ENCODE results near the gene ANAPC4. TPM values are rescaled to one million over a fixed set of nuclear protein-coding genes. Genes with fewer than 3 reads are reported as not detected.

The ANAPC4 gene
- total RNA-seq, 2 donors from 2014 or later: 41.7 to 46.4 TPM

DNA sequence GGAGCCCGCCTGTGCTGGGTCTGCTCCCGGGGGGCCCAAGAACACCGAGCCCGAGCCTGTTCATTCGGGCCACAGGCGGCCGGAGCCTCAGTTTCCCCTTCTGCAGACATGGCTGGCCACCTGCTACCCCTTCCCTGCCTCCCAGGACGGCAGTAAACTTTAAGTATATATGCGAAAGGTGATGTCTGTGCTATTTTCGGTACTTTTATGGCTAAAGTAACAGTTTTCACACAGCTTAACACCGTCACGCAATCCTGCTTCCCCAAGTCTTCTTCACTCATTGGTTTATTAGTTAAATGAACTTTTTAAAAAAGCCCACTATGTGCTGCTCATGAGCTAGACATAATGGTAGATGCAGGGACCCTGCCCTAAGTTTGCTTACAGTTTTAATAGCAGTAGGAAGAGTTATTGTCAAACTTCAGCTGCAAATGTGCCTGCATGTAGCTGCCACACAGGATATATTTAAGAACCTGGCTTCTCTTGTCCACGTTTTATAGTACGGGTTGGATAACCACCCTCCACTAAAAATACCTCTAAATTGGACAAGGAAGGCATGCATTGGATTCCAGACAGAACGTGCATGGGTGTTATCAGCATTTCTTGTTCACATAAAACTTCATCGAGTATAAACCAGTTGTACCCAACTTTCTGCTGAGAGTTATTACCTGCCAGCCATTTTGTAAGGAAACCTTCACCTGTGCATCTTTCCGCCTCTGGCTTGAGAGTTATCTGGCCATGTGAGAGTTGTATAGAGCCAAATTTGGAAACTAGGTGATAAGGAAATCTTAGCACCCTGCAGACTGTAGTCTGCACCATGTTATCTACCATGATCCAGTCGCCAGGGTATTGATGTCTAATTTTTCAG lies 741 bp downstream of the ANAPC4 start:
- TF ChIP-seq CTCF (conservative IDR thresholded peaks at IDR 0.05): no peak
- H3K4me3 Mint-ChIP-seq: no peak overlapping the region
- H3K9ac ChIP-seq (ENCODE audit: extremely low read depth, low read length, poor library complexity, severe bottlenecking): peak overlapping the region; percentile 78
- H3K4me3 ChIP-seq (ENCODE audit: low read length): peak overlapping the region; percentile 88
- no peaks in the 10 kb centered on the region for H3K27me3 ChIP-seq (ENCODE audit: control insufficient read depth, insufficient read depth, low read length, poor library complexity, severe bottlenecking)
- no peak for DNase-seq
- peaks cover 20% of the 10 kb centered on the region for H3K4me1 Mint-ChIP-seq
- H3K27ac ChIP-seq (ENCODE audit: low read depth, low read length): no peak overlapping the region
- H3K9me3 ChIP-seq (ENCODE audit: control insufficient read depth, low read length): no peaks in the 10 kb centered on the region
- no peaks in the 10 kb centered on the region for H3K4me1 ChIP-seq (ENCODE audit: control insufficient read depth, insufficient read depth, low read length)
- H3K36me3 Mint-ChIP-seq (ENCODE audit: low read depth): peaks cover 21% of the 10 kb centered on the region
- H3K27me3 Mint-ChIP-seq (ENCODE audit: insufficient read depth): no peaks in the 10 kb centered on the region
- peaks cover 25% of the 10 kb centered on the region for H3K36me3 ChIP-seq (ENCODE audit: control insufficient read depth, insufficient read depth, low read length)
- H3K9me3 Mint-ChIP-seq: no peaks in the 10 kb centered on the region
- WGBS, 2 experiments (ENCODE audit: insufficient coverage in 1 of 2, insufficient read length in 1 of 2): 27 to 44% methylated on average over 10 to 17 of the region's 18 CpGs
- H3K27ac Mint-ChIP-seq: peak overlapping the region; percentile 84

- H3K27ac Mint-ChIP-seq: no peak overlapping the region
- DNase-seq: no peak
Observed at GRCh38 chr4:25378437-25378743, 1.3 kb downstream of the ANAPC4 start.

GRCh38 chr4:25379591-25379990 lies 2.5 kb downstream of the ANAPC4 start:
- TF ChIP-seq CTCF (conservative IDR thresholded peaks at IDR 0.05): no peak
- H3K4me3 Mint-ChIP-seq: no peak overlapping the region
- WGBS, 2 experiments (ENCODE audit: insufficient coverage in 1 of 2, insufficient read length in 1 of 2): 93 to 97% methylated on average over 2 of the region's 2 CpGs
- no peak overlapping the region for H3K27ac Mint-ChIP-seq
- Histone ChIP-seq H3K27ac (ENCODE audit: low read depth, low read length) (no peak overlapping the region), H3K36me3 (ENCODE audit: control insufficient read depth, insufficient read depth, low read length) (peaks cover 41% of the 10 kb centered on the region), H3K9ac (ENCODE audit: extremely low read depth, low read length, poor library complexity, severe bottlenecking) (no peak overlapping the region), H3K4me3 (ENCODE audit: low read length) (no peak overlapping the region), H3K4me1 (ENCODE audit: control insufficient read depth, insufficient read depth, low read length) (no peaks in the 10 kb centered on the region), H3K9me3 (ENCODE audit: control insufficient read depth, low read length) (no peaks in the 10 kb centered on the region), H3K27me3 (ENCODE audit: control insufficient read depth, insufficient read depth, low read length, poor library complexity, severe bottlenecking) (no peaks in the 10 kb centered on the region)
- H3K9me3 Mint-ChIP-seq: no peaks in the 10 kb centered on the region
- H3K4me1 Mint-ChIP-seq: peaks cover 11% of the 10 kb centered on the region
- no peaks in the 10 kb centered on the region for H3K27me3 Mint-ChIP-seq (ENCODE audit: insufficient read depth)
- H3K36me3 Mint-ChIP-seq (ENCODE audit: low read depth): peaks cover 31% of the 10 kb centered on the region
- no peak for DNase-seq

More at GRCh38 chr4:25378437-25378743, 1.3 kb downstream of the ANAPC4 start:
- Mint-ChIP-seq H3K9me3 (no peaks in the 10 kb centered on the region), H3K4me3 (no peak overlapping the region), H3K36me3 (ENCODE audit: low read depth) (peaks cover 25% of the 10 kb centered on the region), H3K4me1 (peaks cover 16% of the 10 kb centered on the region), H3K27me3 (ENCODE audit: insufficient read depth) (no peaks in the 10 kb centered on the region)
- TF ChIP-seq CTCF (conservative IDR thresholded peaks at IDR 0.05): no peak
- Histone ChIP-seq H3K9ac (ENCODE audit: extremely low read depth, low read length, poor library complexity, severe bottlenecking) (no peak overlapping the region), H3K27ac (ENCODE audit: low read depth, low read length) (no peak overlapping the region), H3K36me3 (ENCODE audit: control insufficient read depth, insufficient read depth, low read length) (peaks cover 29% of the 10 kb centered on the region), H3K4me1 (ENCODE audit: control insufficient read depth, insufficient read depth, low read length) (no peaks in the 10 kb centered on the region), H3K4me3 (ENCODE audit: low read length) (peak overlapping the region; percentile 88), H3K9me3 (ENCODE audit: control insufficient read depth, low read length) (no peaks in the 10 kb centered on the region), H3K27me3 (ENCODE audit: control insufficient read depth, insufficient read depth, low read length, poor library complexity, severe bottlenecking) (no peaks in the 10 kb centered on the region)
- WGBS, 2 experiments (ENCODE audit: insufficient coverage in 1 of 2, insufficient read length in 1 of 2): 81 to 89% methylated on average over 5 to 6 of the region's 6 CpGs
